Heart left ventricle (tissue), 13 donors: ENCODE measurements around the gene FMN2.

Experiments
- CTCF ChIP-seq, 12 donors: fragments of 200-600 bp; sonication (generic) in 4 of 12; IDR thresholded peaks; one replicate each; pipeline versions ENCODE4 v1.5.0 to v1.8.0; 2018 to 2022; ENCODE audit warnings: antibody characterized with exemption in 12 of 12, mild to moderate bottlenecking in 5 of 12
- POLR2A ChIP-seq, 2 donors: fragments of 450-650 bp; IDR thresholded peaks; one replicate each; pipeline ENCODE4 v1.6.1; 2017; ENCODE audit warnings: antibody characterized with exemption in 2 of 2, mild to moderate bottlenecking in 2 of 2, moderate library complexity in 2 of 2
- donor health status: ischemic (EF 13 %, LVEDD 7.1; RV severe dilation, severe dysfunction).
- donor health status: DM: no; HTN: yes; CAD: no.
- donor health status: DM: no; HTN: no; CAD: no.
- donor health status: ischemic (EF 25% LVEDD 6.9; RV normal size, moderate dysfunction).
- donor health status: ischemic (EF 25% LVEDD 5.7; RV mildly dilated, moderate dysfunction).
- donor health status: ischemic (EF 35%, LVEDD 5.7; RV mildly dilated, moderate dysfunction).
- donor health status: nonischemic (EF 11% LVEDD 7.7; RV severe dilation, severe dysfunction).
- donor health status: DM: yes; HTN: yes; CAD: no.
- donor health status: PGD.
- donor health status: ischemic (EF 29% LVEDD 5.4; RV normal size, mild dysfunction).
- donor health status: nonischemic (EF 23%, LVEDD 6.1; RV moderate dilation, normal function).

DNA sequence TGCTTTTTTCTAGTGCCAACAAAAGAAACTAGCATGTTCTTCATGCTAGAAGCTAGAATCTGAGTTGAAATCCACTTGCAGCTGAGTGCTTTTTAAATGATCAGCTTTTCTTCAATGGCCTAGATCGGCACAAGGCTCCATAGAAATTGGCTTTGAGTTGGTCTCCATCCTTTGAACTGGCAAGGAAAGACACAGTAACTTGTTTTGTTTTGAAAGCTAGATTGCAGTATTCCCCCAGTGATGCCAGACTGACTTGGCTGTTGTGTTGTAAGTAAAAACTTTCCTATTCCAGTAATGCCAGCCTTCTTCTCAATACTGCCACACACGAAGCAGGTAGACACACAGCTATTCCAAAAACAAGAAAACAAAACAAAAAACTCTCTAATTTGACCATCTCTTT, 139.1 kb downstream of the FMN2 start:
- TF ChIP-seq POLR2A (IDR thresholded peaks at IDR 0.05) (no peak), CTCF (IDR thresholded peaks at IDR 0.05) (no peak)
